Measurements from ENCODE around the gene GSTP1.
"Not testable (repeated sequence)": the region's sequence is repeated elsewhere in the genome, so short reads cannot be mapped to it uniquely, and the experiment has no call there.

GSTP1 gene

DNA sequence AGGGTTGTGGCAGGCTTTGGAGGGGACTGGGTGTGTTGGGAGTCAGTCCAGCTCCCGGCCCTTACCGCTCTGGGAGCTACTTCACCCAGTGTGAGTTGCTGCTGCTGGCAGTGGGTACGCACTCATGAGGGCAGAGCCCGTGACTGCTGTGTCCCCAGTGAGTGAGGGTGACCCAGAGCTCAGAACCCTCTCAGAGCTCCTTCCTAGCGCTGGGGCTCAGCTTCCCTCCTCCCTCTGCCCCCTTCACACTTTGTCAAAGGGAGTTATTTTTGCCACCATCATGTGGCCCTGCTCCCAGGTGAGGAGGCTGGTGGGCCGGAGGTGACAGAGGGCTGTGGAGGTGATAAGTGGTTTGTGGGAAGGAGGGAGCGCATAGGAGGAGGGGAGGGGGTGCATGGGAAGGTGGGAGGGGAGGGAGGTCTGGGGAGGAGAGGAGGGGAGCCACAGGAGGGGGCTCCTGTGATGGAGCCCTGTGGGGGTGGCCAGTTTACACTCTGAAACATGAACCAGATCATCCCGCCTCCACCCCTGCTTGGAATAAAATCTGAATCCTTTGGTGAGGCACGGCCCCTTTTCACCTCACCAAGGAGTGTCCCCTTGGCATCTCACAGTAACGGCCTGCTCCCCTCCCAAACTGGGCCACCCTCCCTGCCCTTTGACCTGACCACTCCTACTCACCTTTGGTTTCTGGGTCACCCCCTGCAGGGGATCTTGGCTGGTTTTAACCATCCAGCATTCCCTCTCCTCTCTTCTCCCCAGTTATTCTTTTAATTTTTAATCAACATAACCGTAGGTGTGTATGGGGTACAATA is 33.0 kb downstream of the GSTP1 start:
- no peak for DNase-seq

DNA sequence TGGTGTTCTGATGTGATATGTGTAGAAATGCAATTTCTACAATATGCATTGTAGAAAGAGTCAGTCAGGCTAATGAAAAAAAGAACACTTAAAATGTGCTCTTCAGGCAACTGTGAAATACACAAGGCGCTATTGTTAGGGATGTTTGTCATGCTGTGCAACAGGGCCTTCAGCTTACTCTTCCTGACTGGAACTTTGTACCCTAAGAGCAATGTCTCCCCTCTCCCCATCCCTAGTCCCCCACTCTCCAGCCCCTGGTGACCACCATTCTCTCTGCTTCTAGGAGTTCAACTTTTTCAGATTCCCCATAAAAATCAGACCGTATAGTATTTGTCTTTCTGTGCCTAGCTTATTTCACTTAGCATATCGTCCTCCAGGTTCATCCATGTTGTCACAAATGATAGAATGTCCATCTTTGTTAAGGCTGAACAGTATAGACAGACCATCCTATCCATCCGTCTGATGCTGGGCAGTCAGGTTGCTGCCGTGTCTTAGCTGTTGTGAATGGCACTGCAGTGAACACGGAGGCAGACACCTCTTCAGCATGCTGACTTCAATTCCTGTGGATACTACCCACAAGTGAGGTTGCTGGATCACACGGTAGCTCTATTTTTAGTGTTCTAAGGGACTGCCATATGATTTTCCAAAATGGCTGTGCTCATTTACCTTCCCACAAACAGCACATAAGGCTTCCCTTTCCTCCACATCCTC is 33.8 kb downstream of the GSTP1 start:
- DNase-seq = no peak

DNA sequence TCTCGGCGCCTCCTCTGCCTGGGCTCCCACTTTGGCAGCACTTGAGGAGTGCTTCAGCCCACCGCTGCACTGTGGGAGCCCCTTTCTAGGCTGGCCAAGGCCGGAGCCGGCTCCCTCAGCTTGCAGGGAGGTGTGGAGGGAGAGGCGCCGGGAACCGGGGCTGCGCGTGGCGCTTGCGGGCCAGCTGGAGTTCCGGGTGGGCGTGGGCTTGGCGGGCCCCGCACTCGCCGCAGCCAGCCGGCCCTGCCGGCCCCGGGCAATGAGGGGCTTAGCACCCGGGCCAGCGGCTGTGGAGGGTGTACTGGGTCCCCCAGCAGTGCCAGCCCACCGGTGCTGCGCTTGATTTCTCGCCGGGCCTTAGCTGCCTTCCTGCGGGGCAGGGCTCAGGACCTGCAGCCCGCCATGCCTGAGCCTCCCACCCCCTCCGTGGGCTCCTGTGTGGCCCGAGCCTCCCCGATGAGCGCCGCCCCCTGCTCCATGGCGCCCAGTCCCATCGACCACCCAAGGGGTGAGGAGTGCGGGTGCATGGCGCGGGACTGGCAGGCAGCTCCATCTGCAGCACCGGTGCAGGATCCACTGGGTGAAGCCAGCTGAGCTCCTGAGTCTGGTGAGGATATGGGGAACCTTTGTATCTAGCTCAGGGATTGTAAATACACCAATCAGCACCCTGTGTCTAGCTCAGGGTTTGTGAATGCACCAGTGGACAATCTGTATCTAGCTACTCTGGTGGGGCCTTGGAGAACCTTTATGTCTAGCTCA is 35.5 kb downstream of the GSTP1 start:
- not testable (repeated sequence) for DNase-seq

DNA sequence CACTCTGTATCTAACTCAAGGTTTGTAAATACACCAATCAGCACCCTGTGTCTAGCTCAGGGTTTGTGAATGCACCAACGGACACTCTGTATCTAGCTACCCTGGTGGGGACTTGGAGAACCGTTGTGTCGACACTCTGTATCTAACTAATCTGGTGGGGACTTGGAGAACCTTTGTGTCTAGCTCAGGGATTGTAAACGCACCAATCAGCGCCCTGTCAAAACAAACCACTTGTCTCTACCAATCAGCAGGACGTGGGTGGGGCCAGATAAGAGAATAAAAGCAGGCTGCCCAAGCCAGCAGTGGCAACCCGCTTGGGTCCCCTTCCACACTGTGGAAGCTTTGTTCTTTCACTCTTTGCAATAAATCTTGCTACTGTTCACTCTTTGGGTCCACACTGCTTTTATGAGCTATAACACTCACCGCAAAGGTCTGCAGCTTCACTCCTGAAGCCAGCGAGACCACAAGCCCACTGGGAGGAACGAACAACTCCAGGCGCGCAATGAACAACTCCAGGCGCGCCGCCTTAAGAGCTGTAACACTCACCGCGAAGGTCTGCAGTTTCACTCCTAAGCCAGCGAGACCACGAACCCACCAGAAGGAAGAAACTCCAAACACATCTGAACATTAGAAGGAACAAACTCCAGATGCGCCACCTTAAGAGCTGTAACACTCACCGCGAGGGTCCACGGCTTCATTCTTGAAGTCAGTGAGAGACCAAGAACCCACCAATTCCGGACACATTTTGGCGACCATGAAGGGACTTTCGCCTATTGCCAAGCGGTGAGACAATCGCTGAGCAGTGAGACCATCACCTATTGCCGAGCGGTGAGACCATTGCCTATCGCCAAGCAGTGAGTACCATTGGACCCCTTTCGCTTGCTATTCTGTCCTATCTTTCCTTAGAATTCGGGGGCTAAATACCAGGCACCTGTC is 36.3 kb downstream of the GSTP1 start:
- DNase-seq = not testable (repeated sequence)

DNA sequence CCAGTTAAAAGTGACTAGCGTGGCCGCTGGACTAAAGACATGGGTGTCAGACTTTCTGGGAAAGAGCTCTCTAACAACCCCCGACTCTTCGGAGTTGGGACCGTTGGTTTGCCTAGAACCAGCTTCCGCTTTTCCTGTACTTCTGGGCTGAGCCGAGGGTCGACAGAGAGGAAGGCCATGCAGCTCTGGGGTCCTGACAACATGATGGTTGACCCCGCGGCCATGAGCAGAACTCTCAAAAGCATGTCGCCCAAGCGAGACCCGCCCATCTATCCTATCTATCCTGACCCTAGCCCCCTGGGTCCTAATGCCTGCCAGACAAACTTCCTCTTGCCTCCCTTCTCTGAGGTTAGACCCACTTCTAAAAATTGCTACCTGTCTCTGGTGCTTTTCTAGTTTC is 37.0 kb downstream of the GSTP1 start:
- peak; percentile 25 for DNase-seq

DNA sequence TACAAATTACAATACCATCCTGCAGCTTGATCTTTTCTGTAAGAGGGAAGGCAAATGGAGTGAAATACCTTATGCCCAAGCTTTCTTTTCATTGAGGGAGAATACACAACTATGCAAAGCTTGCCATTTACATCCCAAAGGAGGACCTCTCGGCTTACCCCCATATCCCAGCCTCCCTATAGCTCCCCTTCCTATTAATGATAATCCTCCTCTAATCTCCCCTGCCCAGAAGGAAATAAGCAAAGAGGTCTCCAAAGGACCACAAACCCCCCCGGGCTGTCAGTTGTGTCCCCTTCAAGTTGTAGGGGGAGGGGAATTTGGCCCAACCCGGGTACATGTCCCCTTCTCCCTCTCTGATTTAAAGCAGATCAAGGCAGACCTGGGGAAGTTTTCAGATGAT is 38.3 kb downstream of the GSTP1 start:
- not testable (repeated sequence) for DNase-seq

DNA sequence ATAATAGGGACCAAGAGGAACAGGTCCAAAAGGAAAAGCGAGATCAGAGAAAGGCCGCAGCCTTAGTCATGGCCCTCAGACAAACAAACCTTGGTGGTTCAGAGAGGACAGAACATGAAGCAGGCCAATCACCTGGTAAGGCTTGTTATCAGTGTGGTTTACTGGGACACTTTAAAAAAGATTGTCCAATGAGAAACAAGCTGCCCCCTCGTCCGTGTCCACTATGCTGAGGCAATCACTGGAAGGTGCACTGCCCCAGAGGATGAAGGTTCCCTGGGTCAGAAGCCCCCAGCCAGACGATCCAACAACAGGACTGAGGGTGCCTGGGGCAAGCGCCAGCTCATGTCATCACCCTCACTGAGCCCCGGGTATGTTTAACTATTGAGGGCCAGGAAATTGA is 39.3 kb downstream of the GSTP1 start:
- not testable (repeated sequence) for DNase-seq

DNA sequence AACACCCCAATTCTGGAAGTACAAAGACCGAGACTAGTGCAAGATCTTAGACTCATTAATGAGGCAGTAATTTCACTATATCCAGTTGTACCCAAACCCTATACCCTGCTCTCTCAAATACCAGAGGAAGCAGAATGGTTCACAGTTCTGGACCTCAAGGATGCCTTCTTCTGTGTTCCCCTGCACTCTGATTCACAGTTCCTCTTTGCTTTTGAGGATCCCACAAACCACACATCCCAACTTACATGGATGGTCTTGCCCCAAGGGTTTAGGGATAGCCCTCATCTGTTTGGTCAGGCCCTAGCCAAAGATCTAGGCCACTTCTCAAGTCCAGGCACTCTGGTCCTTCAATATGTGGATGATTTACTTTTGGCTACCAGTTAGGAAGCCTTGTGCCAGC is 40.2 kb downstream of the GSTP1 start:
- DNase-seq = not testable (repeated sequence)

DNA sequence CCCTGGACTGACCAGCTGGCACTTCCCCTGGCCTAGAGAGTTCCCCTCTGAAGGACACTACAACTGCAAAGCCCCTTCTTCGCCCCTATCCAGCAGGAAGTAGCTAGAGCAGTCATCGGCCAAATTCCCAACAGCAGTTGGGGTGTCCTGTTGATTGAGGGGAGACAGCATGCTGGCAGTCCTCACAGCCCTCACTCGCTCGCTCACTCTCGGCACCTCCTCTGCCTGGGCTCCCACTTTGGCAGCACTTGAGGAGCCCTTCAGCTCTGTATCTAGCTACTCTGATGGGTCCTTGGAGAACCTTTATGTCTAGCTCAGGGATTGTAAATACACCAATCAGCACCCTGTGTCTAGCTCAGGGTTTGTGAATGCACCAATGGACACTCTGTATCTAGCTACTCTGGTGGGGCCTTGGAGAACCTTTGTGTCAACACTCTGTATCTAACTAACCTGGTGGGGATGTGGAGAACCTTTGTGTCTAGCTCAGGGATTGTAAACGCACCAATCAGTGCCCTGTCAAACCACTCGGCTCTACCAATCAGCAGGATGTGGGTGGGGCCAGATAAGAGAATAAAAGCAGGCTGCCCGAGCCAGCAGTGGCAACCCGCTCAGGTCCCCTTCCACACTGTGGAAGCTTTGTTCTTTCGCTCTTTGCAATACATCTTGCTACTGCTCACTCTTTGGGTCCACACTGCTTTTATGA is 42.7 kb downstream of the GSTP1 start:
- DNase-seq = not testable (repeated sequence)

DNA sequence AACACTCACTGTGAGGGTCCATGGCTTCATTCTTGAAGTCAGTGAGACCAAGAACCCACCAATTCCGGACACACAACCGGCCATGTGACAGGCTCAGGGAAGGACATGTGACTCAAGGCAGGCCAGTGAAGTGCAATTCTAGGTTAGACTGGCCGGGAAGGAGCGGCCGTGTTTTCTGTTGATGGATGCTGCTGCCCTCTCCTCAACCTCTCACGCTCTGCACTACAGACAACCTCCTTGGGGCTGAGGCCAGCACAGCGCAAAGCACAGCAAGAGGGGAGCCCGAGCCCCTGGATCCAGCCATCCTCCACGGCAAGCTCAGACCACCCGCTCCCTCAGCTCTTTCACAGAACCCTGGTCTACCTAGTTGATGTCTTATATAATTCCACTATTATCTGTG is 43.4 kb downstream of the GSTP1 start:
- no peak for DNase-seq

DNA sequence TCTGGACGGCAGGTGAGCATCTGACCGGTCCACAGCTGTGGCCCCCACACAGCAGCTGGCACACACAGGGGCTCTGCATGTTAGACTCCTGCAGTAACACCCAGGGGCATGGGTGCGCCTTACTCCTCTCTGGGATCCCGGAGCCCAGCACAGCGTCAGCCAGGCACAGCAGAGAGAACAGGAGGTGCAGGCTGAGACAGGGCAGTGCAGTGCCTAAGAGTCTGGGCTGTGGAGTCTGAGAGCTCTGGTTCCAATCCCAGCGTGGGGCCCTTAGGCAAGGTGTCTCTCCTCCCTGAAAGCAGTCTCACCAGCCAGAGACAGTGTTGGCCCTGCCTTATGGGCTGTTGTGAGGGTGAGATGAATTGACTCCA is 43.8 kb downstream of the GSTP1 start:
- no peak for DNase-seq

DNA sequence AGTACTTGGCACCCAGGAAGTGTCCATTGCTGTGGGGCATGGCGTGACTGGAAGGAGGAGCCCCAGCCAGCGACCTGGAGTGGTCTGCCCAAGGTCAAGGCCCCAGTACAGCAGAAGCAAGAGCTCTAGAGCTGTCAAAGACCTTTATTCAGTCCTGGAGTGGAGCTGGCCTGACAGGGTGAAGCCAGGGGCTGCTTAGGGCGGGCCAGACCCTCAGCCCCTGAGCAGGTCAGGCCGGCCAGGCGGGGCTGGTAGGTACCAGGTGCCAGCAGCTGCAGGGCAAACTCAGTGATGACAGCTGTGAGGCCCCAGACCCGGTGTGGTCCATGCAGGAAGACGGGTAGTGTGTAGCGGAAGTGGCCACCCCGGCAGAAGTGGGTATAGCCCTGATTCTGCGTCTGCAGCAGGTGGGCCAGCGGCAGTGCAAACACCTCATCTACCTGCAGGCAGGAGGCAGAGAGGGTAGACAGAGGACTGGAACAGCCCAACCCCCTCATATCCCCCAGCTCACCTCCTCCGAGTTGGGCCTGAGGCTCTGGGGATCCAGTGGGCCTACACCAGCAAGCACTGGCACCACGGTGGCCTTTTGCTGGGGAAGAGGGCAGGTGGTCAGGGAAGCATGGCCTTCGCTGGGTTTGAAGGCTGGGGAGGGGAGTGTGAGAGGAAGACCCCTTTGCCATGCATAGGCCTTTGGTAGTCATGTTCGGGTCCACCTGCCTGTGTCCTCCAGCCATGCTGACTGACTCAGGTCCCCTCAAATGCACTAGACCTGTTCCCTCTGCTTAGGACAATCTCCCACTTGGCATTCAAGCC is 44.4 kb downstream of the GSTP1 start:
- DNase-seq = no peak

DNA sequence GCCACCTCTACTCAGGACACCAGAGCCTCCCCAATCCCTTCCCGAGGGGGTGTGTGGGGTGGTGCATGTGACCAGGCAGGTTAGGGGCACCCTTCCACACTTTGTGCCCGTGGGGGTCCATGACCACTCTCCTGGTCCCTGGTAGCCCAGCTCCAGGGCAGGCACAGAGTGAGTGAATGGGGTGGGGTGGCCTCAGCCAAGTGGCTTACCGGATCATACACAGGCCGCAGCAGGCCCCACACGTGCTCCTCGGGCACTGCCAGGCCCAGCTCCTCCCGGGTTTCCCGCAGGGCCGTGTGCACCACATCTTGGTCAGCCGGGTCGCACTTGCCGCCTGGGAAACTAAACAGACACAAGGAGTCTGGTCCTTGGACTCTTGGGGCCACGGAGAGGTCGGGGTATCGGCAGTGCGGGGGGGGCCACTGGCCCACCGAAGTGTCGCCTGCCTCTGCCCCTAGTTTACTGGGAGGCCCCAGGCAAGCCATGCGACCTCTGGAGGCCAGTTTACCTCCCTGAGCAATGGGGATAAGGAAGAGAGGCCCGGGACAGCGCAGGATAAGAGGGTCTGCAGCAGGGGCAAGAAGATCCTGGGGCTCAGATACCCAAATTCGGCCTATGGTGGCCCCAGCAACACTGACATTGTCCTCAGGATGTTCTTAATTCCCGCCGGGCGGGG is 45.2 kb downstream of the GSTP1 start:
- no peak for DNase-seq

DNA sequence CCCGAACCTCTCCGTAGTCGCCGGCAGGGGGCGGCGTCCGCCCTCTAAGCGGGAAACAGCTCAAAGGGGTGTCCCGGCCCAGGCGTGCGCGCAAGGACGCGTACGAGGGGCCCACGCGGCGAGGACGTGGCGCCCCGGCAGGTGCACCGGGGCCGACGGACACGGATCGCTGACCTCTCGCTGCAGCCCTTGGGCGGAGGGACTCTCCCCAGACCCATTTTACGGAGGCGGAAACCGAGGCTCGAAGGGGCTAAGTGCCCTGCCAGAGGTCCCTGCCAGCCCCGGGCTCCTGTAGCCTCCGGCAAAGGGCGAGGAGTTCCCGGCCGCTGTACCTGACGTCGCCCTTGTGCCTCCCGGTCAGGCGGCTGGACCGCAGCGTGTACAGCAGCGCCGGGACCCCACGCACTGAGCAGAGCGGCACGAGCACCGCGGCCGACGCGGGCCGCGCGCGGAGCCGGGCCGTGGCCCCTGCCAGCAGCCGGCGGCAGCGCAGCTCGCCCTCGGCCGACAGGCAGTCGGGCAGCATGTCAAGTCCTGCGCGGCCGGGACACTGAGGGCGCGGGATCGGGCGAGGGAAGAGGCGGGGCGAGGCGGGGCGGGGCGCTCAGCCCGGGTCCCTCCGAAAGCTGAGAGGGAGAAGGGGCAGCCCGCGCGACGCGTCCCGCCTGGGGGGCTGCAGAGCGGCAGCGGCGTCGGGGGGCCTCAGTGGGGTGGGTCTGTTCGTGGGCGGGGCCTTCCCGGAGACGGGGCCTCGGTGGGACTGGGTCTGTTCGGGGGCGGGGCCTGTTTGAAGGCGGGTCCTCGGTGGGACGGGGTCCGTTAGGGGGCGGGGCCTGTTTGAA is 46.0 kb downstream of the GSTP1 start, which contains the start of gene NUDT8:
Gene NUDT8, minus strand, starts transcription at position 552 of the 842 bp plus-strand sequence. Its CDS starts 26 bp downstream, at position 526.
- peak; percentile 67 for DNase-seq

DNA sequence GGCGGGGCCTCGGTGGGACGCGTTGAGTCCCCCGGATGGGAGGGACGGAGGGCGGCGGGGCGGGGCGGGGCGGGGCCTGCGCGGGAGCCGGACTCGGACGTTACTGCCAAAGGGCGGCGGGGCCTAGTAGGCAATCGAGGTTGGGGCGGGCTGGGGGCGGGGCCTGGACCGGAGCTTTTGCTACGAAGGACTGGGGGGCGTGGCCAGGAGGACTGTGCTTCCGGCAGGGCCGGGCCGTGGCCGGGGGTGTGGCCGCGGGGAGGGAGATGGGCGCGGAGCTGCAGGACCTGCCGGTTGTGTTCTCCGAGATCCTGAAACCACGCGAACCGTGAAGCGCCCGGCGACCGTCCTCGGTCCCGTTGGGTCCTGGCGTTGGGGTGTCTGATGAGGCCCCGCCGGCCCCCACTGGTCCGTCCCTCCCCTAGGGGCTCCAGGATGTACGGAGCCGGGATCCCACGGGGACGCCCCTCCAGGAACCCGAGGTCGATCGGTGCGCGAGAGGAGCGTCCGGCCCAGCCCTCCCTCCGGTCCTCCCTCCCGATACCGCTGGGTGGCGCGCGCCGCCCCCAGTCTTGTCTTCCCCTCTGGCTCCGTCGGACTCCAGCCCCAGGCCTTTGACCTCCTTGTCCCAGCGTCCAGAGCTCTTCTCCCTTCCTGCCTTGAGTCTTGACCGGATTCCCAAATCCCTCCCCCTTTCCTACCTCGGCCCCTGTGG is 46.8 kb downstream of the GSTP1 start:
- peak; percentile 81 for DNase-seq

DNA sequence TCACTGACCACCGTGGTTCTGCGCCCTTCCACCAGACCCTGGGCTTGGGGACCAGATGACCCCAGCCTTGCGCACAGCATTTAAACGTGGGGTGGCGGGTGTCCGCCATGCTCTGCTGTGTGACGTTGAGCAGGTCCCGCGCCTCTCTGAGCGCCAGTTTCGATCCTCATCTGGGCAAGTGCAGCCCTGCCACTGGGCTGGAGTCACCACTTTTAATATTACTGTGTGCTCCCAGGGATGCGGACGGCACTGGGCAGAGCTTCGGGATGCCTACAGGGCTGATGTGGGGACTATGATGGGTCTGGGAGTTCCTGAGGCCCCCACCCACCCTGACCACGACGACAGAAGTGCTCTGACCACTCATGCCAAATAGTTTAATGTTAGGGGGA is 47.3 kb downstream of the GSTP1 start:
- DNase-seq = no peak

DNA sequence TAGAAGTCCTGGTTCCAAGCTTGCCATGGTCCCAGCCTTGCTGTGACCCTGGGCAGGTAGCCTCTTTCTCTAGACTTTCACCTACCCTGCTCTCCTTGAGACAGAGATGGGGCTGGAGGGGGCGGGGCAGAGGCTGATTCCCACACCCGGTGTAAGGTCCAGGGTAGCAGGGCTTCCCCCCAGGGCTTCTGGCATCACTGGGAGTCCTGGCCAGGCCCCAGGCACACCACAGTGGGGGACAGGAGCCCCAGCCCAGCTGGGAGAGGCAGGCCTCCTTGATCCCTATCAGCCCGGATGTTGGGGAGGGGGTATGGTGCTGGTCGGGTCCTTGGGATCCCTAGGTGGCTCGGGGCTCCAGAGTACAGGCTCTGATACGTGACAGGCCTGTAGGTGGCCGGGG is 47.8 kb downstream of the GSTP1 start:
- DNase-seq = no peak

DNA sequence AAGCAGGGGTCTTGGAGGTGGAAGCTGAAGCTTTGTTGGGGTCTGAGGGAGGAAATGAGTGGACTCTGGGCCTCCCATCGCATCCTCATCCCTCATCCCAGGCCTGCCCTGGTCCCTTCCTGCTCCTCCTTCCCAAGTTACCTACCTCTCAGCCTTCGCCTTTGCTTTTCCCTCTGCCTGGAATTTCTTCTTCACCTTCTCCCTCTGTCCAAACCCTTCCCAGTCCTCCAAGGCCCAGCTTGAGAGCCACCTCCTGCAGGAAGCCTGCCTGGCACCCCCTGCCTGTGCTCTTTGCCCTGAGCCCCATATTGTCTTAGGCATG is 48.2 kb downstream of the GSTP1 start:
- DNase-seq = no peak
